PFSK-1 (cell line): Measurements from ENCODE around the gene IPO7.

ENCODE experiments used
- FOXP2 ChIP-seq: optimal IDR thresholded peaks from 2 replicates; pipeline ENCODE3; 2011; ENCODE audit warnings: borderline replicate concordance, control low read depth, inconsistent platforms; ENCODE audit not compliant: insufficient read depth; ENCODE audit errors: extremely low read length, extremely low read depth
- POLR2AphosphoS5 ChIP-seq: IDR thresholded peaks from 2 replicates; pipeline ENCODE4 v1.6.1; 2012; ENCODE audit warnings: low read depth, mild to moderate bottlenecking, control low read depth, low read length, moderate library complexity
- SIN3A ChIP-seq: IDR thresholded peaks from 2 replicates; pipeline ENCODE4 v1.6.1; 2012; ENCODE audit warnings: mild to moderate bottlenecking, low read length, moderate library complexity, borderline replicate concordance; ENCODE audit not compliant: insufficient read depth
- TAF1 ChIP-seq: IDR thresholded peaks from 2 replicates; pipeline ENCODE4 v1.6.1; 2012; ENCODE audit warnings: low read length, control low read depth, borderline replicate concordance; ENCODE audit not compliant: insufficient read depth
- TF ChIP-seq, protein P1 (sequence below), 2 experiments: IDR thresholded peaks; 2 replicates each; pipeline versions ENCODE4 v1.6.1 to v1.8.0; 2011 to 2012; ENCODE audit warnings: low read depth in 2 of 2, low read length in 2 of 2, control low read depth in 1 of 2, inconsistent platforms in 1 of 2, mild to moderate bottlenecking in 1 of 2, moderate library complexity in 1 of 2; ENCODE audit not compliant: insufficient read depth in 1 of 2

Gene IPO7

DNA sequence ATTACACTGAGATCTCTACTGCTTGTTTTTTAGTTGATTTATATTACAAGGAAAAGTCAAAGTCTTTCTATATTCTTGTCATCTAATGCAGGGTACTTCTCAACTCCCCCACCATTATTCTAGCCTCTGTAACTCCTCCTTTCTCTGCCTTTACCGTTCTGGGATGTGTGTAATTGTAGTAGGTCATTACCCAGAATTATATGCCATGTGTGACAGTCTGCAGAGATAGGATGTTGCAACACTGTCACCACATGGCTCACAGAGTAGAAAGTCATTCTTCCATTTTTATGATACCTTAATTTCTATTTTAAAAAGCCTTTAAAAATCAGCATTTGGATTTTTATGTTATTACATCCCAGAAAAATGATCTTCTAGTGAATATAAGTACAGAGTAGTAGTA lies 109.0 kb downstream of the IPO7 start:
- no peak for TF ChIP-seq FOXP2
- TF ChIP-seq, protein P1, sequence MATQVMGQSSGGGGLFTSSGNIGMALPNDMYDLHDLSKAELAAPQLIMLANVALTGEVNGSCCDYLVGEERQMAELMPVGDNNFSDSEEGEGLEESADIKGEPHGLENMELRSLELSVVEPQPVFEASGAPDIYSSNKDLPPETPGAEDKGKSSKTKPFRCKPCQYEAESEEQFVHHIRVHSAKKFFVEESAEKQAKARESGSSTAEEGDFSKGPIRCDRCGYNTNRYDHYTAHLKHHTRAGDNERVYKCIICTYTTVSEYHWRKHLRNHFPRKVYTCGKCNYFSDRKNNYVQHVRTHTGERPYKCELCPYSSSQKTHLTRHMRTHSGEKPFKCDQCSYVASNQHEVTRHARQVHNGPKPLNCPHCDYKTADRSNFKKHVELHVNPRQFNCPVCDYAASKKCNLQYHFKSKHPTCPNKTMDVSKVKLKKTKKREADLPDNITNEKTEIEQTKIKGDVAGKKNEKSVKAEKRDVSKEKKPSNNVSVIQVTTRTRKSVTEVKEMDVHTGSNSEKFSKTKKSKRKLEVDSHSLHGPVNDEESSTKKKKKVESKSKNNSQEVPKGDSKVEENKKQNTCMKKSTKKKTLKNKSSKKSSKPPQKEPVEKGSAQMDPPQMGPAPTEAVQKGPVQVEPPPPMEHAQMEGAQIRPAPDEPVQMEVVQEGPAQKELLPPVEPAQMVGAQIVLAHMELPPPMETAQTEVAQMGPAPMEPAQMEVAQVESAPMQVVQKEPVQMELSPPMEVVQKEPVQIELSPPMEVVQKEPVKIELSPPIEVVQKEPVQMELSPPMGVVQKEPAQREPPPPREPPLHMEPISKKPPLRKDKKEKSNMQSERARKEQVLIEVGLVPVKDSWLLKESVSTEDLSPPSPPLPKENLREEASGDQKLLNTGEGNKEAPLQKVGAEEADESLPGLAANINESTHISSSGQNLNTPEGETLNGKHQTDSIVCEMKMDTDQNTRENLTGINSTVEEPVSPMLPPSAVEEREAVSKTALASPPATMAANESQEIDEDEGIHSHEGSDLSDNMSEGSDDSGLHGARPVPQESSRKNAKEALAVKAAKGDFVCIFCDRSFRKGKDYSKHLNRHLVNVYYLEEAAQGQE (IDR thresholded peaks at IDR 0.05; ENCODE audit: insufficient read depth in 1 of 2, low read depth in 2 of 2, low read length in 2 of 2): no peak
- TF ChIP-seq TAF1: no peak
- no peak for TF ChIP-seq SIN3A
- TF ChIP-seq POLR2AphosphoS5: no peak

DNA sequence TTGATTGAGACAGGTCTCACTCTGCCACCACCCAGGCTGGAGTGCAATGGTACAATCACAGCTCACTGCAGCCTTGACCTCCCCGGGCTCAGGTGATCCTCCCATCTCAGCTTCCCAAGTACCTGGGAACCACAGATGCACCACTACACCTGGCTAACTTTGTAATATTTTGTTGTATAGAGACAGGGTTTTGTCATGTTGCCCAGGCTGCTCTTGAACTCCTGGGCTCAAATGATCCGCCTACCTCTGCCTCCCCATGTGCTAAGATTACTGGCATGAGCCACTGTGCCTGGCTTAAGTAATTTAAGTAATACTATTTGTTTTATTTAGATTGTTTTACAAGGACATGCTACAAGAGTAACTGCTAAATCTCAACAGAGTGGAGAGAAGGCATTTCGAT lies 109.9 kb downstream of the IPO7 start:
- TF ChIP-seq TAF1 (no peak), FOXP2 (no peak), POLR2AphosphoS5 (no peak), SIN3A (no peak)
- TF ChIP-seq, protein P1 (IDR thresholded peaks at IDR 0.05; ENCODE audit: insufficient read depth in 1 of 2, low read depth in 2 of 2, low read length in 2 of 2): no peak

DNA sequence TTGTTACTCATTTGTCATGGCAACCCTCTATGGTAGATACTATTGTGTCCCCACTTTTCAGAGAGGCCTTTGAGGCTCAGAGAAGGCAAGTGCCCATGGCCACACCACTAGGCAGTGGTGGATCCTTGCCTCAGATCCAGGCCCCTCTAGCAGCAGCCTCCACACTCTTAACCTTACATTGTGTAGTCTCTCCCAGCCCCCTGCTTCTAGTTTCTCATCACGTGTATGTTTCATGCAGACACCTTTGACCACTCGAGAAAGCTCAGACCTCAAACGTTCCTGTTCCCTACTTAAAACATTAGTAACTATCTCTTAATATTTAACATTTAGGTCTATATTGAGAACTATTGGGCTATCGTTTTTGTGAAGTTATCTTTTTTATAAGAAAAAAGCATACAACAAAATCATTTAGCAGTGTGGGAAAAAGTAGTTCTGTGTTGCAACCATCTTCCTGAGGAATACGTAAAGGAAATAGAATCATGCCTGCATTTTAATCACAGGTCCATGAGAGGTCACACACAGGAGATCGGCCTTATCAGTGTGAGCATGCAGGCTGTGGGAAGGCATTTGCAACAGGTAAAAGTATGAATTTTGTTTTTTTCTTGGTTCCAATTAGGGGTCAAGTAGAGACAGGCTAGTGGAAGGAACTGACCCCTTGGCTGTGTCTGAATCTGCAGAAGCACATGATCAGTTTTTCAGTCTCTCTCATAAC lies 111.5 kb downstream of the IPO7 start:
- TF ChIP-seq TAF1: no peak
